GM21717 (cell line): ENCODE measurements around the gene SPNS3.

Source experiments
- ATAC-seq: cut with Tn5 transposase; IDR thresholded peaks from one replicate; pipeline ENCODE4 v1.9.1; 2021; ENCODE audit warnings: mild to moderate bottlenecking, moderate library complexity; ENCODE audit not compliant: unreplicated experiment

SPNS3 gene

GRCh38 chr17:4487296-4487695 lies 53.6 kb downstream of the SPNS3 start:
- ATAC-seq: no peak

GRCh38 chr17:4487820-4488716 lies 54.3 kb downstream of the SPNS3 start:
- no peak for ATAC-seq

- ATAC-seq: no peak
These were observed 55.4 kb downstream of the SPNS3 start for GRCh38 chr17:4488989-4489595.

GRCh38 chr17:4490109-4490591 lies 56.4 kb downstream of the SPNS3 start:
- ATAC-seq: no peak

- ATAC-seq: no peak
These were observed 56.9 kb downstream of the SPNS3 start for GRCh38 chr17:4490637-4491061.

GRCh38 chr17:4492721-4493561 lies 59.2 kb downstream of the SPNS3 start:
- ATAC-seq: no peak

GRCh38 chr17:4497101-4497824 lies 63.5 kb downstream of the SPNS3 start:
- no peak for ATAC-seq

- no peak for ATAC-seq
These were observed 65.0 kb downstream of the SPNS3 start, which contains the start of gene SPNS2 for GRCh38 chr17:4498461-4499397. TSS of gene SPNS2 (plus strand) at chr17:4498881. CDS start at chr17:4499048, 167 bp downstream.

- no peak for ATAC-seq
These were observed 65.9 kb downstream of the SPNS3 start for GRCh38 chr17:4499431-4500190.

- ATAC-seq: no peak
These were observed 66.4 kb downstream of the SPNS3 start for GRCh38 chr17:4500191-4500571.

- no peak for ATAC-seq
These were observed 67.7 kb downstream of the SPNS3 start for GRCh38 chr17:4501295-4501949.

GRCh38 chr17:4502466-4503154 lies 68.9 kb downstream of the SPNS3 start:
- ATAC-seq: no peak

GRCh38 chr17:4503283-4504025 lies 69.7 kb downstream of the SPNS3 start:
- ATAC-seq: no peak

GRCh38 chr17:4504188-4504587 lies 70.4 kb downstream of the SPNS3 start:
- ATAC-seq: no peak

- no peak for ATAC-seq
These were observed 71.4 kb downstream of the SPNS3 start for GRCh38 chr17:4505187-4505586.

- no peak for ATAC-seq
These were observed 72.6 kb downstream of the SPNS3 start for GRCh38 chr17:4506175-4506813.
